Nephron (organoid): ENCODE results near the gene CHRNG.
A peak's percentile ranks its signal among the peaks of the same experiment; 100 is the strongest.

Experiments
- H3K27ac Mint-ChIP-seq, 3 experiments: 2 replicates each; pipeline ENCODE4 v1.8.0; 2020; ENCODE audit warnings: mixed read lengths in 3 of 3, mild to moderate bottlenecking in 2 of 3, moderate library complexity in 1 of 3
- H3K27me3 Mint-ChIP-seq: 2 replicates; pipeline ENCODE4 v1.8.0; 2021; ENCODE audit warnings: low read depth, mild to moderate bottlenecking, moderate library complexity, mixed read lengths
- H3K36me3 Mint-ChIP-seq: 2 replicates; pipeline ENCODE4 v1.8.0; 2020; ENCODE audit warnings: low read depth, mixed read lengths
- H3K4me1 Mint-ChIP-seq: 2 replicates; pipeline ENCODE4 v1.8.0; 2020; ENCODE audit warnings: mixed read lengths
- H3K4me3 Mint-ChIP-seq, 3 experiments: 2 replicates each; pipeline ENCODE4 v1.8.0; 2020; ENCODE audit warnings: mild to moderate bottlenecking in 3 of 3, mixed read lengths in 3 of 3, moderate library complexity in 2 of 3
- H3K9me3 Mint-ChIP-seq: 2 replicates; pipeline ENCODE4 v1.8.0; 2020; ENCODE audit warnings: mixed read lengths
- CTCF ChIP-seq, 3 experiments: fragments of 200-600 bp; sonication (generic); IDR thresholded peaks; one replicate each; pipeline ENCODE4 v1.5.0; 2021; ENCODE audit warnings: antibody characterized with exemption in 3 of 3; ENCODE audit not compliant: unreplicated experiment in 3 of 3

CHRNG gene

GRCh38 chr2:232525199-232525598 is 14.3 kb upstream of the CHRNG start:
- peaks cover 33% of the 10 kb centered on the region for H3K4me1 Mint-ChIP-seq
- no peaks in the 10 kb centered on the region for H3K9me3 Mint-ChIP-seq
- peaks cover 54% of the 10 kb centered on the region for H3K27me3 Mint-ChIP-seq
- no peak overlapping the region for H3K27ac Mint-ChIP-seq
- no peak for TF ChIP-seq CTCF (IDR thresholded peaks at IDR 0.05; ENCODE audit: unreplicated experiment in 3 of 3)
- no peaks in the 10 kb centered on the region for H3K36me3 Mint-ChIP-seq
- no peak overlapping the region for H3K4me3 Mint-ChIP-seq

- TF ChIP-seq CTCF (IDR thresholded peaks at IDR 0.05; ENCODE audit: unreplicated experiment in 3 of 3), result no peak
- H3K4me1 Mint-ChIP-seq, result peaks cover 33% of the 10 kb centered on the region
- peak within 1 kb of the TSS in 2 of 3 experiments; percentile 61 to 86 for H3K27ac Mint-ChIP-seq
- H3K36me3 Mint-ChIP-seq, result no peaks in the 10 kb centered on the region
- peak within 1 kb of the TSS; percentile 65 to 86 (median 78) for H3K4me3 Mint-ChIP-seq
- no peaks in the 10 kb centered on the region for H3K9me3 Mint-ChIP-seq
- H3K27me3 Mint-ChIP-seq, result peaks cover 53% of the 10 kb centered on the region
These were observed 13.6 kb upstream of the CHRNG start, which contains the start of gene CHRND for GRCh38 chr2:232525791-232526371. CHRND (plus strand) TSS chr2:232526160; CDS start chr2:232526216, 56 bp downstream.

GRCh38 chr2:232526372-232526941 is 13.0 kb upstream of the CHRNG start:
- H3K4me1 Mint-ChIP-seq, result peaks cover 33% of the 10 kb centered on the region
- H3K9me3 Mint-ChIP-seq, result no peaks in the 10 kb centered on the region
- H3K36me3 Mint-ChIP-seq, result no peaks in the 10 kb centered on the region
- no peak for TF ChIP-seq CTCF (IDR thresholded peaks at IDR 0.05; ENCODE audit: unreplicated experiment in 3 of 3)
- H3K4me3 Mint-ChIP-seq, result peak overlapping the region; percentile 65 to 86 (median 78)
- H3K27me3 Mint-ChIP-seq, result peaks cover 47% of the 10 kb centered on the region
- peak overlapping the region in 1 of 3 experiments; percentile 53 for H3K27ac Mint-ChIP-seq

GRCh38 chr2:232527905-232528470 is 11.5 kb upstream of the CHRNG start:
- no peak for TF ChIP-seq CTCF (IDR thresholded peaks at IDR 0.05; ENCODE audit: unreplicated experiment in 3 of 3)
- peaks cover 41% of the 10 kb centered on the region for H3K27me3 Mint-ChIP-seq
- H3K4me3 Mint-ChIP-seq, result peak overlapping the region in 2 of 3 experiments; percentile 65 to 86
- no peaks in the 10 kb centered on the region for H3K36me3 Mint-ChIP-seq
- no peaks in the 10 kb centered on the region for H3K9me3 Mint-ChIP-seq
- peak overlapping the region; percentile 6 to 55 (median 22) for H3K27ac Mint-ChIP-seq
- H3K4me1 Mint-ChIP-seq, result peaks cover 40% of the 10 kb centered on the region

- Mint-ChIP-seq H3K4me3 (peak overlapping the region in 2 of 3 experiments; percentile 65 to 86), H3K27me3 (peaks cover 34% of the 10 kb centered on the region), H3K4me1 (peaks cover 47% of the 10 kb centered on the region), H3K9me3 (no peaks in the 10 kb centered on the region), H3K36me3 (no peaks in the 10 kb centered on the region), H3K27ac (peak overlapping the region in 1 of 3 experiments; percentile 6)
- no peak for TF ChIP-seq CTCF (IDR thresholded peaks at IDR 0.05; ENCODE audit: unreplicated experiment in 3 of 3)
These were observed 10.6 kb upstream of the CHRNG start for GRCh38 chr2:232528746-232529460.
